Osteoblast (primary cell): ENCODE measurements around the gene ENOX1. TPM values are rescaled to one million over a fixed set of nuclear protein-coding genes. Genes with fewer than 3 reads are reported as not detected.

ENCODE experiments used
- DNase-seq: peaks from one replicate; pipeline ENCODE4 v3.0.0; 2011; ENCODE audit warnings: low spot score, mixed read lengths; ENCODE audit not compliant: insufficient read length; ENCODE audit errors: missing footprints
- H2AFZ ChIP-seq: 2 replicates; pipeline ENCODE4 v1.6.0; 2011; ENCODE audit warnings: mild to moderate bottlenecking, low read length
- H3K27ac ChIP-seq: 2 replicates; pipeline ENCODE4 v1.5.1; 2011; ENCODE audit warnings: mild to moderate bottlenecking, low read depth, low read length, moderate library complexity
- H3K27me3 ChIP-seq: 2 replicates; pipeline ENCODE4 v1.6.0; 2012; ENCODE audit warnings: mild to moderate bottlenecking, control low read depth, inconsistent platforms, low read length, moderate library complexity; ENCODE audit not compliant: insufficient read depth
- H3K36me3 ChIP-seq: 2 replicates; pipeline ENCODE4 v1.5.1; 2011; ENCODE audit warnings: mild to moderate bottlenecking, low read length, control low read depth, moderate library complexity; ENCODE audit not compliant: insufficient read depth
- H3K4me1 ChIP-seq: 2 replicates; pipeline ENCODE4 v1.5.1; 2011; ENCODE audit warnings: mild to moderate bottlenecking, low read length, control low read depth, moderate library complexity; ENCODE audit not compliant: insufficient read depth
- H3K4me2 ChIP-seq: 2 replicates; pipeline ENCODE4 v1.6.0; 2011; ENCODE audit warnings: mild to moderate bottlenecking, low read length; ENCODE audit not compliant: insufficient read depth
- H3K4me3 ChIP-seq: fragments of 200-600 bp; sonication (generic); 3 replicates; pipeline ENCODE4 v1.5.1; 2012; ENCODE audit warnings: mild to moderate bottlenecking, low read length, inconsistent platforms; ENCODE audit not compliant: insufficient read depth
- H3K79me2 ChIP-seq: 2 replicates; pipeline ENCODE4 v1.6.0; 2012; ENCODE audit warnings: mild to moderate bottlenecking, low read length, control low read depth, inconsistent platforms; ENCODE audit not compliant: insufficient read depth
- H3K9me3 ChIP-seq: 2 replicates; pipeline ENCODE4 v1.5.1; 2011; ENCODE audit warnings: low read depth, low read length, control low read depth
- H4K20me1 ChIP-seq: 2 replicates; pipeline ENCODE4 v1.6.0; 2012; ENCODE audit warnings: mild to moderate bottlenecking, low read length, control low read depth; ENCODE audit not compliant: insufficient read depth
- total RNA-seq: library from RNA; depleted of rRNA; stranded (reverse); fragments of >200 nt; gene quantifications from 2 replicates; pipeline ENCODE4 v1.2.3, GENCODE V29; 2012
- TF ChIP-seq, protein P1 (sequence below): IDR thresholded peaks from 2 replicates; pipeline ENCODE4 v1.5.1; 2011; ENCODE audit warnings: mild to moderate bottlenecking, low read depth, low read length, moderate library complexity; ENCODE audit errors: extremely low read depth

The ENOX1 gene
- total RNA-seq, 1 donor: 5.4 TPM

- H3K4me3 ChIP-seq: no peak overlapping the region
- no peak for DNase-seq
- no peaks in the 10 kb centered on the region for H4K20me1 ChIP-seq
- TF ChIP-seq, protein P1, sequence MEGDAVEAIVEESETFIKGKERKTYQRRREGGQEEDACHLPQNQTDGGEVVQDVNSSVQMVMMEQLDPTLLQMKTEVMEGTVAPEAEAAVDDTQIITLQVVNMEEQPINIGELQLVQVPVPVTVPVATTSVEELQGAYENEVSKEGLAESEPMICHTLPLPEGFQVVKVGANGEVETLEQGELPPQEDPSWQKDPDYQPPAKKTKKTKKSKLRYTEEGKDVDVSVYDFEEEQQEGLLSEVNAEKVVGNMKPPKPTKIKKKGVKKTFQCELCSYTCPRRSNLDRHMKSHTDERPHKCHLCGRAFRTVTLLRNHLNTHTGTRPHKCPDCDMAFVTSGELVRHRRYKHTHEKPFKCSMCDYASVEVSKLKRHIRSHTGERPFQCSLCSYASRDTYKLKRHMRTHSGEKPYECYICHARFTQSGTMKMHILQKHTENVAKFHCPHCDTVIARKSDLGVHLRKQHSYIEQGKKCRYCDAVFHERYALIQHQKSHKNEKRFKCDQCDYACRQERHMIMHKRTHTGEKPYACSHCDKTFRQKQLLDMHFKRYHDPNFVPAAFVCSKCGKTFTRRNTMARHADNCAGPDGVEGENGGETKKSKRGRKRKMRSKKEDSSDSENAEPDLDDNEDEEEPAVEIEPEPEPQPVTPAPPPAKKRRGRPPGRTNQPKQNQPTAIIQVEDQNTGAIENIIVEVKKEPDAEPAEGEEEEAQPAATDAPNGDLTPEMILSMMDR: no peak
- no peaks in the 10 kb centered on the region for H3K79me2 ChIP-seq
- H3K4me2 ChIP-seq: no peak overlapping the region
- H3K27ac ChIP-seq: no peak overlapping the region
- H3K4me1 ChIP-seq: no peaks in the 10 kb centered on the region
- H3K27me3 ChIP-seq: no peaks in the 10 kb centered on the region
- H3K36me3 ChIP-seq: no peaks in the 10 kb centered on the region
- H3K9me3 ChIP-seq: no peaks in the 10 kb centered on the region
- H2AFZ ChIP-seq: no peak overlapping the region
These were observed 172.7 kb downstream of the ENOX1 start for GRCh38 chr13:43614063-43614462.

- Histone ChIP-seq H3K4me3 (no peak overlapping the region), H3K4me1 (no peaks in the 10 kb centered on the region), H3K27ac (no peak overlapping the region), H3K36me3 (no peaks in the 10 kb centered on the region), H3K4me2 (no peak overlapping the region), H3K9me3 (no peaks in the 10 kb centered on the region), H2AFZ (no peak overlapping the region), H3K27me3 (no peaks in the 10 kb centered on the region), H4K20me1 (no peaks in the 10 kb centered on the region), H3K79me2 (no peaks in the 10 kb centered on the region)
- no peak for DNase-seq
- TF ChIP-seq, protein P1: no peak
These were observed 175.2 kb downstream of the ENOX1 start for GRCh38 chr13:43611281-43612273.

- Histone ChIP-seq H4K20me1 (no peaks in the 10 kb centered on the region), H3K4me3 (no peak overlapping the region), H3K79me2 (no peaks in the 10 kb centered on the region), H3K4me2 (no peak overlapping the region), H3K27me3 (no peaks in the 10 kb centered on the region), H3K36me3 (no peaks in the 10 kb centered on the region), H3K4me1 (no peaks in the 10 kb centered on the region), H3K9me3 (no peaks in the 10 kb centered on the region), H2AFZ (no peak overlapping the region), H3K27ac (no peak overlapping the region)
- DNase-seq: no peak
- TF ChIP-seq, protein P1: no peak
These were observed 178.2 kb downstream of the ENOX1 start for GRCh38 chr13:43608400-43609137.

DNA sequence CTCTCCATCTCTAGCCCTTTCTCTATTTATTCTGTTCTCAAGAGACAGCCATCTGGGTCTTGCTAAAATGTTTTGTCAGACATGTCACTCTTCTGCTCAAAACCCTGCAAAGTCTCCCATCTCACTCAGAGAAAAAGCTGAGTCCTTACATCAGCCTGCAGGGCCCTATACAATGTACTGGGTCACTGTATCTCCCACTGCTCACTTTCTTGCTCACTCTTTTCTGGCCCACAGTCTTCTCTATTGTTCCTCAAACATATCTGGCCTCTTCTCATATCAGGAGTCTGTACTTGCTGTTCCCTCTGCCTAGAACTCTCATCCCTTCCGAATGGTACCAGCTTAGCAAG lies 189.2 kb downstream of the ENOX1 start:
- Histone ChIP-seq H3K79me2 (no peaks in the 10 kb centered on the region), H3K27me3 (no peaks in the 10 kb centered on the region), H3K4me3 (no peak overlapping the region), H2AFZ (no peak overlapping the region), H3K9me3 (no peaks in the 10 kb centered on the region), H3K27ac (no peak overlapping the region), H3K4me1 (no peaks in the 10 kb centered on the region), H4K20me1 (no peaks in the 10 kb centered on the region), H3K36me3 (no peaks in the 10 kb centered on the region), H3K4me2 (no peak overlapping the region)
- no peak for DNase-seq
- TF ChIP-seq, protein P1: no peak
